ENCODE results near the gene CLCN2. TPM values are rescaled to one million over a fixed set of nuclear protein-coding genes. Genes with fewer than 3 reads are reported as not detected.

The CLCN2 gene
- total and polyA plus RNA-seq, 2 of the 8 experiments (the other 6 are each of a cell fraction or from before 2014, with no cell fraction given) = 13.7 to 16.1 TPM

GRCh38 chr3:184350618-184351017, 10.8 kb downstream of the CLCN2 start (continued):
- TF ChIP-seq, protein P1, sequence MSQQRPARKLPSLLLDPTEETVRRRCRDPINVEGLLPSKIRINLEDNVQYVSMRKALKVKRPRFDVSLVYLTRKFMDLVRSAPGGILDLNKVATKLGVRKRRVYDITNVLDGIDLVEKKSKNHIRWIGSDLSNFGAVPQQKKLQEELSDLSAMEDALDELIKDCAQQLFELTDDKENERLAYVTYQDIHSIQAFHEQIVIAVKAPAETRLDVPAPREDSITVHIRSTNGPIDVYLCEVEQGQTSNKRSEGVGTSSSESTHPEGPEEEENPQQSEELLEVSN (IDR thresholded peaks at IDR 0.05) = no peak
- TF ChIP-seq, protein P2, sequence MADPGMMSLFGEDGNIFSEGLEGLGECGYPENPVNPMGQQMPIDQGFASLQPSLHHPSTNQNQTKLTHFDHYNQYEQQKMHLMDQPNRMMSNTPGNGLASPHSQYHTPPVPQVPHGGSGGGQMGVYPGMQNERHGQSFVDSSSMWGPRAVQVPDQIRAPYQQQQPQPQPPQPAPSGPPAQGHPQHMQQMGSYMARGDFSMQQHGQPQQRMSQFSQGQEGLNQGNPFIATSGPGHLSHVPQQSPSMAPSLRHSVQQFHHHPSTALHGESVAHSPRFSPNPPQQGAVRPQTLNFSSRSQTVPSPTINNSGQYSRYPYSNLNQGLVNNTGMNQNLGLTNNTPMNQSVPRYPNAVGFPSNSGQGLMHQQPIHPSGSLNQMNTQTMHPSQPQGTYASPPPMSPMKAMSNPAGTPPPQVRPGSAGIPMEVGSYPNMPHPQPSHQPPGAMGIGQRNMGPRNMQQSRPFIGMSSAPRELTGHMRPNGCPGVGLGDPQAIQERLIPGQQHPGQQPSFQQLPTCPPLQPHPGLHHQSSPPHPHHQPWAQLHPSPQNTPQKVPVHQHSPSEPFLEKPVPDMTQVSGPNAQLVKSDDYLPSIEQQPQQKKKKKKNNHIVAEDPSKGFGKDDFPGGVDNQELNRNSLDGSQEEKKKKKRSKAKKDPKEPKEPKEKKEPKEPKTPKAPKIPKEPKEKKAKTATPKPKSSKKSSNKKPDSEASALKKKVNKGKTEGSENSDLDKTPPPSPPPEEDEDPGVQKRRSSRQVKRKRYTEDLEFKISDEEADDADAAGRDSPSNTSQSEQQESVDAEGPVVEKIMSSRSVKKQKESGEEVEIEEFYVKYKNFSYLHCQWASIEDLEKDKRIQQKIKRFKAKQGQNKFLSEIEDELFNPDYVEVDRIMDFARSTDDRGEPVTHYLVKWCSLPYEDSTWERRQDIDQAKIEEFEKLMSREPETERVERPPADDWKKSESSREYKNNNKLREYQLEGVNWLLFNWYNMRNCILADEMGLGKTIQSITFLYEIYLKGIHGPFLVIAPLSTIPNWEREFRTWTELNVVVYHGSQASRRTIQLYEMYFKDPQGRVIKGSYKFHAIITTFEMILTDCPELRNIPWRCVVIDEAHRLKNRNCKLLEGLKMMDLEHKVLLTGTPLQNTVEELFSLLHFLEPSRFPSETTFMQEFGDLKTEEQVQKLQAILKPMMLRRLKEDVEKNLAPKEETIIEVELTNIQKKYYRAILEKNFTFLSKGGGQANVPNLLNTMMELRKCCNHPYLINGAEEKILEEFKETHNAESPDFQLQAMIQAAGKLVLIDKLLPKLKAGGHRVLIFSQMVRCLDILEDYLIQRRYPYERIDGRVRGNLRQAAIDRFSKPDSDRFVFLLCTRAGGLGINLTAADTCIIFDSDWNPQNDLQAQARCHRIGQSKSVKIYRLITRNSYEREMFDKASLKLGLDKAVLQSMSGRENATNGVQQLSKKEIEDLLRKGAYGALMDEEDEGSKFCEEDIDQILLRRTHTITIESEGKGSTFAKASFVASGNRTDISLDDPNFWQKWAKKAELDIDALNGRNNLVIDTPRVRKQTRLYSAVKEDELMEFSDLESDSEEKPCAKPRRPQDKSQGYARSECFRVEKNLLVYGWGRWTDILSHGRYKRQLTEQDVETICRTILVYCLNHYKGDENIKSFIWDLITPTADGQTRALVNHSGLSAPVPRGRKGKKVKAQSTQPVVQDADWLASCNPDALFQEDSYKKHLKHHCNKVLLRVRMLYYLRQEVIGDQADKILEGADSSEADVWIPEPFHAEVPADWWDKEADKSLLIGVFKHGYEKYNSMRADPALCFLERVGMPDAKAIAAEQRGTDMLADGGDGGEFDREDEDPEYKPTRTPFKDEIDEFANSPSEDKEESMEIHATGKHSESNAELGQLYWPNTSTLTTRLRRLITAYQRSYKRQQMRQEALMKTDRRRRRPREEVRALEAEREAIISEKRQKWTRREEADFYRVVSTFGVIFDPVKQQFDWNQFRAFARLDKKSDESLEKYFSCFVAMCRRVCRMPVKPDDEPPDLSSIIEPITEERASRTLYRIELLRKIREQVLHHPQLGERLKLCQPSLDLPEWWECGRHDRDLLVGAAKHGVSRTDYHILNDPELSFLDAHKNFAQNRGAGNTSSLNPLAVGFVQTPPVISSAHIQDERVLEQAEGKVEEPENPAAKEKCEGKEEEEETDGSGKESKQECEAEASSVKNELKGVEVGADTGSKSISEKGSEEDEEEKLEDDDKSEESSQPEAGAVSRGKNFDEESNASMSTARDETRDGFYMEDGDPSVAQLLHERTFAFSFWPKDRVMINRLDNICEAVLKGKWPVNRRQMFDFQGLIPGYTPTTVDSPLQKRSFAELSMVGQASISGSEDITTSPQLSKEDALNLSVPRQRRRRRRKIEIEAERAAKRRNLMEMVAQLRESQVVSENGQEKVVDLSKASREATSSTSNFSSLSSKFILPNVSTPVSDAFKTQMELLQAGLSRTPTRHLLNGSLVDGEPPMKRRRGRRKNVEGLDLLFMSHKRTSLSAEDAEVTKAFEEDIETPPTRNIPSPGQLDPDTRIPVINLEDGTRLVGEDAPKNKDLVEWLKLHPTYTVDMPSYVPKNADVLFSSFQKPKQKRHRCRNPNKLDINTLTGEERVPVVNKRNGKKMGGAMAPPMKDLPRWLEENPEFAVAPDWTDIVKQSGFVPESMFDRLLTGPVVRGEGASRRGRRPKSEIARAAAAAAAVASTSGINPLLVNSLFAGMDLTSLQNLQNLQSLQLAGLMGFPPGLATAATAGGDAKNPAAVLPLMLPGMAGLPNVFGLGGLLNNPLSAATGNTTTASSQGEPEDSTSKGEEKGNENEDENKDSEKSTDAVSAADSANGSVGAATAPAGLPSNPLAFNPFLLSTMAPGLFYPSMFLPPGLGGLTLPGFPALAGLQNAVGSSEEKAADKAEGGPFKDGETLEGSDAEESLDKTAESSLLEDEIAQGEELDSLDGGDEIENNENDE (IDR thresholded peaks at IDR 0.05; ENCODE audit: insufficient replicate concordance, low read length) = no peak
- no peak for TF ChIP-seq MAFK (IDR thresholded peaks at IDR 0.05; ENCODE audit: low read depth, low read length)
